Activated CD4-positive, alpha-beta memory T cell treated with anti-CD3 and anti-CD28 coated beads, Interleukin-2, amount 10 ng/mL, durations not matched to agents 7 days and 5 days (primary cell): ENCODE data around the gene ANKRD65. TPM values are rescaled to one million over a fixed set of nuclear protein-coding genes. Genes with fewer than 3 reads are reported as not detected.
A peak's percentile ranks its signal among the peaks of the same experiment; 100 is the strongest.
"Not testable (repeated sequence)": the region's sequence is repeated elsewhere in the genome, so short reads cannot be mapped to it uniquely, and the experiment has no call there.

Experiments used
- CTCF ChIA-PET: fragments of 350-600 bp; sonication (Branson Sonifier 250); formaldehyde crosslinking; loops from one replicate; lab custom pipeline; 2021; ENCODE audit warnings: antibody characterized with exemption, inconsistent platforms; lab: Charles Lee
- POLR2A ChIA-PET: fragments of 350-600 bp; sonication (Branson Sonifier 250); formaldehyde crosslinking; loops from one replicate; lab custom pipeline; 2021; ENCODE audit warnings: antibody characterized with exemption; lab: Charles Lee
- DNase-seq: peaks from one replicate; pipeline ENCODE4 v3.0.0-alpha.2; 2020
- H3K27ac Mint-ChIP-seq: one replicate; pipeline ENCODE4 v1.8.0; 2021; ENCODE audit warnings: mild to moderate bottlenecking, mixed read lengths
- H3K27me3 Mint-ChIP-seq: one replicate; pipeline ENCODE4 v1.8.0; 2021; ENCODE audit warnings: mixed read lengths
- H3K36me3 Mint-ChIP-seq: one replicate; pipeline ENCODE4 v1.8.0; 2021; ENCODE audit warnings: low read depth, mixed read lengths
- H3K4me1 Mint-ChIP-seq: one replicate; pipeline ENCODE4 v1.8.0; 2021; ENCODE audit warnings: mixed read lengths
- H3K4me3 Mint-ChIP-seq: one replicate; pipeline ENCODE4 v1.8.0; 2021; ENCODE audit warnings: mild to moderate bottlenecking, mixed read lengths
- H3K9me3 Mint-ChIP-seq: one replicate; pipeline ENCODE4 v1.8.0; 2021; ENCODE audit warnings: mixed read lengths
- total RNA-seq, 2 experiments: library from RNA; stranded (reverse); gene quantifications; one replicate each; pipeline ENCODE4 v1.2.3, GENCODE V29; 2021

Gene ANKRD65
- total RNA-seq = not detected

GRCh38 chr1:1421147-1421906, at the start of gene ANKRD65:
Gene ANKRD65, minus strand, starts transcription at chr1:1421276. Its CDS starts 271 bp downstream, at chr1:1421005.
- DNase-seq = no peak
- H3K4me3 Mint-ChIP-seq = no peak within 1 kb of the TSS
- no peak within 1 kb of the TSS for H3K27ac Mint-ChIP-seq
- no peaks in the 10 kb centered on the region for H3K9me3 Mint-ChIP-seq
- peaks cover 19% of the 10 kb centered on the region for H3K27me3 Mint-ChIP-seq
- H3K36me3 Mint-ChIP-seq = no peaks in the 10 kb centered on the region
- peaks cover 24% of the 10 kb centered on the region for H3K4me1 Mint-ChIP-seq
- ChIA-PET CTCF (no interaction called here), POLR2A (interaction anchor here (1.2 kb wide), 1 partner anchor 14 kb away, joined by 4 read pairs; no protein-coding TSS in a partner anchor)

DNA sequence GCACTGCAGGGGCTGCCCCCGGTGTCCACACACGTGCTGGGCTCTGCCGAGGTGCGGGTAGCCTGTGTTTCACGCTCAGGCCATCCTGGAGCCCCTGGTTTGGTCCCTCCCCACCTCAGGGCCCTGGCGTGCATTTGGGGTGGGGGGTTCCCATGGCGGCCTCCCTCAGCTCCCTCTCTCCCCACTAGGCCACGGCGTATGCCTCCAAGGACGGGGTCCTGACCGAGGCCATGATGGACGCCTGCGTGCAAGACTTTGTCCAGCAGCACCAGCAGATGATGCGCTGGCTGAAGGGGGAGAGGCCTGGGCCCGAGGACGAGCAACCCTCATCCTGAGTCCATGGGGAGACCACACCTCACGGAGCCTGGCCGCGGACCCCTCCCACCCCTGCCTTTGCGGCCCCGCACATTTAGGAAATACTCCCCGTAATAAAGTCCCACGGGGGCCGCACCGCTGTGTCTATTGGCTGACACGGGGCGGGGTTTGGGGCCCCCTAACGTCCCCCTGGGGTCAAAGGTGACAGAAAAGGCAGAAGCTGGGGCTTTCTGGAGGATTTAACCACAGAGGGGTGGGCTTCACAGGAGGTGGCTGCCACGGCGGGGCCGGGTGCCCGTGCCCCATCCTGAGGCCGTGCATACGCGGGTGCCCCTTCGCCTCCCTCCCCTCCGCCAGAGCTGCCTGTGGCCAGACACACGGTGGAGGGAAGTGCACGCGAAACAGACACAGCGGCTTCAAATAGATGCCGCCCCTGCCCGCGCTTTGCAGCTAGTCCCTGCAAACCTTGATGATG, 47.3 kb upstream of the ANKRD65 start:
- POLR2A ChIA-PET, H3K27ac Mint-ChIP-seq, H3K9me3 Mint-ChIP-seq, CTCF ChIA-PET, DNase-seq, H3K4me3 Mint-ChIP-seq, H3K27me3 Mint-ChIP-seq, H3K36me3 Mint-ChIP-seq: not testable (repeated sequence)
- H3K4me1 Mint-ChIP-seq = peaks cover 26% of the 10 kb centered on the region

DNA sequence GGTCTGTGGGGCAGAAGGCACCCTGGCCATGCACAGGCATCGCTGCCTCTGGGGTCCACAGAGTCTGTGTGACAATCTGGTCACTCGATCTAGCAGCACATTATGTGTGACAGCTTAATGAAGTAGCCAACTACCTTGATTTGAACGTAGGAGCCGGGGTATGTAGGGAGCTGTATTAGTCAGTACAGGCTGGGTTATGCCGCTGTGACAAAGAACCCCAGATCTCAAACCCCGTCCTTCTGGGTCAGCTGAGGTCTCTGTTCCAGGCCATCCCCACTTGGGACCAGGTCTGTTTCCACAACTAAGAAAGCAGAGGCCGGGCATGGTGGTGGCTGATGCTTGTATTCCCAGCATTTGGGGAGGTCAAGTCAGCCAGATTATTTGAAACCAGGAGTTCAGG, 42.2 kb upstream of the ANKRD65 start:
- no peaks in the 10 kb centered on the region for H3K27me3 Mint-ChIP-seq
- no peak overlapping the region for H3K4me3 Mint-ChIP-seq
- POLR2A ChIA-PET = no interaction called here
- H3K4me1 Mint-ChIP-seq = peaks cover 5% of the 10 kb centered on the region
- H3K36me3 Mint-ChIP-seq = no peaks in the 10 kb centered on the region
- no peak for DNase-seq
- H3K9me3 Mint-ChIP-seq = no peaks in the 10 kb centered on the region
- CTCF ChIA-PET = no interaction called here
- no peak overlapping the region for H3K27ac Mint-ChIP-seq

- H3K4me1 Mint-ChIP-seq = peaks cover 5% of the 10 kb centered on the region
- ChIA-PET POLR2A (no interaction called here), CTCF (no interaction called here)
- no peaks in the 10 kb centered on the region for H3K27me3 Mint-ChIP-seq
- DNase-seq = peak; percentile 22
- peak overlapping the region; percentile 55 for H3K4me3 Mint-ChIP-seq
- no peaks in the 10 kb centered on the region for H3K9me3 Mint-ChIP-seq
- H3K27ac Mint-ChIP-seq = peak overlapping the region; percentile 49
- no peaks in the 10 kb centered on the region for H3K36me3 Mint-ChIP-seq
Observed at GRCh38 chr1:1462318-1462966, 41.4 kb upstream of the ANKRD65 start.

DNA sequence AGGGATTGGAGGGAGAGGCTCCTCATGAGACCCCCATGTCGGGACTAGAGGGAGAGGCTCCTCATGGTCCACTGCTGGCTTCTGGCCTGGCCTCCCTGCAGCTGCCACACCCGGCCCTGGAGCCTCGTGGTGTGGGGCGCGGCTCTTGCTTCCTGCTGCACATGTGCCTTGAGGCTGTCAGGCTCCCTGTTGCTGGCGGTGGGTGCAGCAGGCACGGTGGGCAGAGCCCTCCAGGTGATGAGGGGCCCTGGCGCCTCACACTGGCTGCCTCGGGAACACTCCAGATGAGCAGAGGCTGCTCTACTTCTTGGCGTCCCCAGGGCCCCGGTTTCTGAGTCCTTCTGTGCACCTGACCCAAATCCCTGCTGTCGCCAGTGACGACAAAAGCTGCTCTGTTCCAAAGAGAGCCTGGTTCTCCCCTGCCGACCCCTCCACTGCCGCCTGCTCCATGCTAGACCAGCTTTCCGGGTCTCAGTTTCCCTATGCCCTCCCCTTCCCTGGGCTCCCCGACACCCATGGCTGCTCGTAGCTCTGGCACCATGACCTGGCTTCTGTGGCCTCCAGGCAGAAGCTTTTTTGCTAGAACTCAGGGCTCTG, 40.7 kb upstream of the ANKRD65 start:
- ChIA-PET POLR2A (no interaction called here), CTCF (no interaction called here)
- Mint-ChIP-seq H3K27me3 (no peaks in the 10 kb centered on the region), H3K36me3 (no peaks in the 10 kb centered on the region), H3K4me3 (no peak overlapping the region), H3K4me1 (peaks cover 5% of the 10 kb centered on the region), H3K9me3 (no peaks in the 10 kb centered on the region), H3K27ac (peak overlapping the region; percentile 49)
- DNase-seq = no peak

DNA sequence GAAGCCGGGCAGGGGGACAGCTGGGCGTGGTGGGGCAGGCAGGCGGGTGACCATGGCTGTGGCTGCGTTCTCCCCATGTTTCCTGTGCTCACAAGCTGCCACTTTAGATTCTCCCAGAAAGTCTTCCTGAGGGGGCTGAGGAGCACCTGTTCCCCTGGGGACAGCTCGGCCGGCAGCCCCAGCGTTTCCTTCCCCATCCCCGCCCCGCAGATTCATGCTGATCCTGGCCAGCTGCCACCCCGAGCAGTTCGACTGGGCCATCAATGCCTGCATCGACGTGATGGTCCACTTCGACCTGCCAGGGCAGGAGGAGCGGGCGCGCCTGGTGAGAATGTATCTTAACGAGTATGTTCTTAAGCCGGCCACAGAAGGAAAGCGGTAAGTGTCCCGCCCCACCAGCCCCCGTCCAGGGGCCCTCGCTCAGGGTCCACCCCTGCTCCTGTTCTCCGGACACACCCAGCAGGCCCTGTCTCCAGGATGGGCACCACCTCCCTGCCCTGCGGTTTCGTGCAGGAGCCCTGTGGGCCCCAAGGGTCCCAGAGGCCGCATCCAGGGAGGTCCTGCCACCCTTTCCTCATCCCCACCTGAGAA, 39.6 kb upstream of the ANKRD65 start:
- Mint-ChIP-seq H3K4me1 (peaks cover 3% of the 10 kb centered on the region), H3K4me3 (no peak overlapping the region), H3K27ac (no peak overlapping the region), H3K9me3 (no peaks in the 10 kb centered on the region), H3K27me3 (no peaks in the 10 kb centered on the region), H3K36me3 (no peaks in the 10 kb centered on the region)
- no peak for DNase-seq
- CTCF ChIA-PET = no interaction called here
- POLR2A ChIA-PET = no interaction called here

DNA sequence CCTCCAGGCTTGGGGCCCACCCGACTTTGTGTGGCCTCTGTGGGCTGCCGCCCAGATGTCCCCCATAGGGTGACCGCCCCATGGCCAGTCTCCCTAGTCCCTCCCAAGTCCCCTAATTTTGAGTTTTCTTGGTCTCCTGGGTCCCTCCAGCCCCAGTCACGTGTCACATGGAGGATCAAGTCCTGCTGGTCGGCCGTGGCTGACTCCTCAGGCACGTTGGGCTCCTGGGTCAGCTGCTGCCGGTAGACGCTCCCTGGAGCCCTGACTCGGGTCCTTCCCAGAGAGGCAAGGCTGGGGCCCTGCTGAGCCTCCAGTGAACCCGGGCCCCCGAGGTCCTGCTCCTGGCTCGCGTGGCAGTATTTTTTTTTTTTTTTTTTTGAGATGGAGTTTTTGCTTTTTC, 38.6 kb upstream of the ANKRD65 start:
- H3K36me3 Mint-ChIP-seq, H3K27me3 Mint-ChIP-seq, DNase-seq, H3K4me3 Mint-ChIP-seq, CTCF ChIA-PET, H3K27ac Mint-ChIP-seq, H3K4me1 Mint-ChIP-seq, H3K9me3 Mint-ChIP-seq, POLR2A ChIA-PET: not testable (repeated sequence)

DNA sequence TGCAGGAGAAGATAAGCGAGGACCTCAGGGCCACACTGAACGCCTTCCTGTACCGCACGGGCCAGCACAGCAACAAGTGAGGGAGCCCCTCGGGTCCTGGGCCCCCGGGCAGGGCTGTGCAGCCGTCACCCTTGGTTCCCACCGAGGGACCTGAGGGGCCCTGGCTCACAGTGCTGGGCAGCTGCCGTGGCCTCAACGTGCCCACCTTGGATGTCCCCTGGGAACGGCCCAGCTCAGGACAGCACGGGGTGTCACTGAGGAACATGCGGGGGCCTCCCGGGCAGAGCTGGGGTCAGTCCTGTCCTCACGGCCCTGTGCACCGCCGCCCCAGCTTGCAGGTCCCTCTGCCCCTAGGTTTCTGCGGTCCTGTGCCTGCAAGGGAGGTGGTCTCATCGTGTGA, 38.1 kb upstream of the ANKRD65 start:
- CTCF ChIA-PET = interaction anchor here (1.7 kb wide), 1 partner anchor 18 kb away, joined by 5 read pairs; no protein-coding TSS in a partner anchor

GRCh38 chr1:1456683-1457255, 35.7 kb upstream of the ANKRD65 start:
- H3K9me3 Mint-ChIP-seq, H3K36me3 Mint-ChIP-seq, H3K27me3 Mint-ChIP-seq, H3K27ac Mint-ChIP-seq, DNase-seq, H3K4me1 Mint-ChIP-seq, POLR2A ChIA-PET, H3K4me3 Mint-ChIP-seq: not testable (repeated sequence)
- CTCF ChIA-PET = interaction anchor here (1.3 kb wide), 1 partner anchor 48 kb away, joined by 4 read pairs; no protein-coding TSS in a partner anchor

More for the DNA sequence above, 38.1 kb upstream of the ANKRD65 start:
- H3K4me1 Mint-ChIP-seq, H3K36me3 Mint-ChIP-seq, DNase-seq, H3K27me3 Mint-ChIP-seq, H3K4me3 Mint-ChIP-seq, H3K27ac Mint-ChIP-seq, POLR2A ChIA-PET, H3K9me3 Mint-ChIP-seq: not testable (repeated sequence)

DNA sequence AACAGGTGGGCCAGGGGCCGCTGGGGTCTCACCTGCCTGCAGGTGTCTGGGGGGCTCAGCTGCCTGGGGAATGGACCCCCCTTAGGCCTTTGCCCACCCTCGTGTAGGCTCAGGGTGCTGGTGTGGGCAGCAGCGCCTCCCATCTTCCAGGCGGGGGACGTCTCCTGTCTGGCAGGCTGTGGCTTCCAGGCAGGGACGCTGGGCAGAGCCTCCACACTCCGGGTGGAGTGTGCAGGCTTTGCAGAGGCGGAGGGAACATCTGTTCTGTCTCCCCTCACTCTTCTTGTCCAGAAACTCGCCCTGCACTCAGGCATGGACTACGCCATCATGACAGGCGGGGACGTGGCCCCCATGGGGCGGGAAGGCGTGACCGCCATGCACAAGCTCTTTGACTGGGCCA, 34.9 kb upstream of the ANKRD65 start:
- CTCF ChIA-PET, H3K36me3 Mint-ChIP-seq, H3K4me1 Mint-ChIP-seq, H3K4me3 Mint-ChIP-seq, DNase-seq, H3K27me3 Mint-ChIP-seq, H3K9me3 Mint-ChIP-seq, POLR2A ChIA-PET, H3K27ac Mint-ChIP-seq: not testable (repeated sequence)

- ChIA-PET CTCF (no interaction called here), POLR2A (no interaction called here)
- no peak for DNase-seq
- Mint-ChIP-seq H3K4me1 (no peaks in the 10 kb centered on the region), H3K27me3 (no peaks in the 10 kb centered on the region), H3K36me3 (no peaks in the 10 kb centered on the region), H3K4me3 (no peak overlapping the region), H3K9me3 (no peaks in the 10 kb centered on the region), H3K27ac (no peak overlapping the region)
Observed at GRCh38 chr1:1455366-1455884, 34.3 kb upstream of the ANKRD65 start.

- H3K4me3 Mint-ChIP-seq, H3K27ac Mint-ChIP-seq, H3K9me3 Mint-ChIP-seq, H3K4me1 Mint-ChIP-seq, H3K36me3 Mint-ChIP-seq, H3K27me3 Mint-ChIP-seq, DNase-seq, CTCF ChIA-PET, POLR2A ChIA-PET: not testable (repeated sequence)
Observed at GRCh38 chr1:1454286-1455056, 33.4 kb upstream of the ANKRD65 start.
